Ishikawa (cell line): ENCODE measurements around the gene ARHGAP21.

Source experiments
- EGR1 ChIP-seq: IDR thresholded peaks from 2 replicates; pipeline ENCODE4 v1.6.1; 2012
- NFIC ChIP-seq: IDR thresholded peaks from 2 replicates; pipeline ENCODE4 v1.6.1; 2012

GRCh38 chr10:24748214-24748613 is 24.5 kb upstream of the ARHGAP21 start:
- TF ChIP-seq EGR1 (no peak), NFIC (no peak)
